GM23338 (cell line): ENCODE results near the gene TFB2M. TPM values are rescaled to one million over a fixed set of nuclear protein-coding genes. Genes with fewer than 3 reads are reported as not detected.

Experiments
- ATAC-seq: fragments of 200-7000 bp; cut with Tn5 transposase; 3 replicates; pipeline ENCODE4 v1.9.1; 2020
- DNase-seq: peaks from one replicate; pipeline ENCODE4 v3.0.0-alpha.2; 2015; ENCODE audit warnings: low spot score
- H2AFZ ChIP-seq: fragments of 200-600 bp; sonication (generic); 2 replicates; pipeline ENCODE4 v1.8.0; 2016; ENCODE audit warnings: antibody characterized with exemption, mild to moderate bottlenecking, moderate library complexity
- H3F3A ChIP-seq: fragments of 200-600 bp; sonication (generic); replicated peaks from 2 replicates; pipeline ENCODE4 v1.8.0; 2017; ENCODE audit warnings: antibody characterized with exemption, mixed run types, low read depth
- H3K27ac ChIP-seq: fragments of 200-600 bp; sonication (generic); 2 replicates; pipeline ENCODE4 v1.6.1; 2016; ENCODE audit warnings: low read depth
- H3K27me3 ChIP-seq: fragments of 200-600 bp; sonication (generic); 2 replicates; pipeline ENCODE4 v1.8.0; 2016; ENCODE audit warnings: mild to moderate bottlenecking, mixed run types, moderate library complexity; ENCODE audit not compliant: insufficient read depth
- H3K36me3 ChIP-seq: fragments of 200-600 bp; sonication (generic); 2 replicates; pipeline ENCODE4 v1.8.0; 2016; ENCODE audit warnings: mild to moderate bottlenecking; ENCODE audit not compliant: insufficient read depth
- H3K4me1 ChIP-seq: fragments of 200-600 bp; sonication (generic); 2 replicates; pipeline ENCODE4 v1.8.0; 2016; ENCODE audit warnings: mild to moderate bottlenecking, moderate library complexity; ENCODE audit not compliant: insufficient read depth
- H3K4me2 ChIP-seq: fragments of 200-600 bp; sonication (generic); 2 replicates; pipeline ENCODE4 v1.7.1; 2017; ENCODE audit warnings: mixed run types
- H3K4me3 ChIP-seq: fragments of 200-600 bp; sonication (generic); 2 replicates; pipeline ENCODE4 v1.6.1; 2016; ENCODE audit warnings: mixed run types
- H3K79me2 ChIP-seq: fragments of 200-600 bp; sonication (generic); replicated peaks from 2 replicates; pipeline ENCODE4 v1.8.0; 2017; ENCODE audit warnings: mild to moderate bottlenecking; ENCODE audit not compliant: insufficient read depth
- H3K9me2 ChIP-seq: fragments of 200-600 bp; sonication (generic); 2 replicates; pipeline ENCODE4 v1.8.0; 2017; ENCODE audit not compliant: insufficient read depth
- H4K20me1 ChIP-seq: fragments of 200-600 bp; sonication (generic); replicated peaks from 2 replicates; pipeline ENCODE4 v1.8.0; 2017; ENCODE audit warnings: mild to moderate bottlenecking; ENCODE audit not compliant: insufficient read depth
- H3K27ac Mint-ChIP-seq: 2 replicates; pipeline ENCODE4 v1.8.0; 2020; ENCODE audit warnings: inconsistent platforms, mild to moderate bottlenecking, moderate library complexity, mixed read lengths
- H3K27me3 Mint-ChIP-seq: 3 replicates; pipeline ENCODE4 v1.8.0; 2022; ENCODE audit warnings: low read depth, mild to moderate bottlenecking, moderate library complexity, mixed read lengths, inconsistent platforms; ENCODE audit not compliant: insufficient read depth, poor library complexity
- H3K36me3 Mint-ChIP-seq: 3 replicates; pipeline ENCODE4 v1.8.0; 2021; ENCODE audit warnings: low read depth, mild to moderate bottlenecking, inconsistent platforms, moderate library complexity, mixed read lengths
- H3K4me1 Mint-ChIP-seq: 3 replicates; pipeline ENCODE4 v1.8.0; 2020; ENCODE audit warnings: mild to moderate bottlenecking, inconsistent platforms, mixed read lengths
- H3K4me3 Mint-ChIP-seq: 3 replicates; pipeline ENCODE4 v1.8.0; 2021; ENCODE audit warnings: moderate library complexity, mild to moderate bottlenecking, inconsistent platforms, mixed read lengths
- H3K9me3 Mint-ChIP-seq: 3 replicates; pipeline ENCODE4 v1.8.0; 2020; ENCODE audit warnings: moderate library complexity, mild to moderate bottlenecking, inconsistent platforms, mixed read lengths
- CREB1 ChIP-seq: fragments of 250-450 bp; sonication (Bioruptor Pico); IDR thresholded peaks from 2 replicates; pipeline ENCODE4 v1.5.0; 2020; ENCODE audit warnings: low read depth, mild to moderate bottlenecking, moderate library complexity
- CTCF ChIP-seq, 2 experiments: fragments of 200-600 bp in 1 of 2; sonication (generic) in 1 of 2; conservative IDR thresholded peaks; 2 replicates each; pipeline versions ENCODE4 v1.5.1 to v1.6.1; 2016 to 2017; ENCODE audit warnings: antibody characterized with exemption in 2 of 2, low read depth in 2 of 2, mild to moderate bottlenecking in 2 of 2, moderate library complexity in 1 of 2
- ETS1 ChIP-seq: IDR thresholded peaks from 2 replicates; pipeline ENCODE4 v1.6.1; 2016; ENCODE audit warnings: antibody characterized with exemption
- EZH2 ChIP-seq: fragments of 200-600 bp; sonication (generic); IDR thresholded peaks from one replicate; pipeline ENCODE4 v1.8.0; 2017; ENCODE audit warnings: antibody characterized with exemption, mild to moderate bottlenecking, low read depth; ENCODE audit not compliant: unreplicated experiment
- EZH2phosphoT487 ChIP-seq: fragments of 200-600 bp; sonication (generic); IDR thresholded peaks from one replicate; pipeline ENCODE4 v1.8.1; 2018; ENCODE audit warnings: antibody characterized with exemption; ENCODE audit not compliant: unreplicated experiment
- JUNB ChIP-seq: IDR thresholded peaks from one replicate; pipeline ENCODE4 v1.6.1; 2016; ENCODE audit warnings: antibody characterized with exemption; ENCODE audit not compliant: unreplicated experiment
- NANOG ChIP-seq: IDR thresholded peaks from 2 replicates; pipeline ENCODE4 v1.6.1; 2016; ENCODE audit warnings: antibody characterized with exemption, borderline replicate concordance
- POLR2AphosphoS5 ChIP-seq: IDR thresholded peaks from 2 replicates; pipeline ENCODE4 v1.6.1; 2016; ENCODE audit warnings: antibody characterized with exemption, low read depth
- REST ChIP-seq: IDR thresholded peaks from one replicate; pipeline ENCODE4 v1.6.1; 2018; ENCODE audit warnings: antibody characterized with exemption; ENCODE audit not compliant: unreplicated experiment
- STAT1 ChIP-seq: IDR thresholded peaks from one replicate; pipeline ENCODE4 v1.6.1; 2016; ENCODE audit warnings: antibody characterized with exemption; ENCODE audit not compliant: unreplicated experiment
- ZNF114 ChIP-seq: fragments of 250-450 bp; sonication (Bioruptor Pico); IDR thresholded peaks from 2 replicates; pipeline ENCODE4 v1.5.0; 2020; ENCODE audit warnings: mild to moderate bottlenecking, moderate library complexity
- ZNF331 ChIP-seq: fragments of 250-450 bp; sonication (Bioruptor Pico); IDR thresholded peaks from 2 replicates; pipeline ENCODE4 v1.5.0; 2020; ENCODE audit warnings: low read depth, mild to moderate bottlenecking, moderate library complexity
- ZNF462 ChIP-seq: fragments of 250-450 bp; sonication (Bioruptor Pico); IDR thresholded peaks from 2 replicates; pipeline ENCODE4 v1.5.0; 2020; ENCODE audit warnings: mild to moderate bottlenecking, moderate library complexity
- polyA plus RNA-seq: library from polyadenylated mRNA; unstranded; fragments of >200 nt; fragmentation: Nextera tagmentation; extraction: Ambion mirVana; gene quantifications from 2 replicates; pipeline ENCODE4 v1.2.1, GENCODE V29; 2016
- total RNA-seq: library from RNA; depleted of rRNA; stranded (reverse); fragments of >200 nt; shearing (Covaris generic); gene quantifications from 2 replicates; pipeline ENCODE4 v1.2.3, GENCODE V29; 2014

Gene TFB2M
- total and polyA plus RNA-seq, 2 experiments from 2014 or later, result 18.7 to 24.9 TPM

GRCh38 chr1:246544001-246544400 lies 22.1 kb downstream of the TFB2M start:
- Histone ChIP-seq H3K27me3 (no peaks in the 10 kb centered on the region), H3K4me3 (no peak overlapping the region), H3K27ac (no peak overlapping the region), H3K79me2 (no peaks in the 10 kb centered on the region), H4K20me1 (no peaks in the 10 kb centered on the region; the same call in 1 of the 2 replicates), H3K9me2 (no peaks in the 10 kb centered on the region), H3K4me2 (no peak overlapping the region), H3K4me1 (no peaks in the 10 kb centered on the region), H3K36me3 (peaks cover 32% of the 10 kb centered on the region), H3F3A (no peaks in the 10 kb centered on the region), H2AFZ (no peak overlapping the region)
- H3K36me3 Mint-ChIP-seq, result peaks cover 45% of the 10 kb centered on the region
- H3K9me3 Mint-ChIP-seq, result no peaks in the 10 kb centered on the region
- no peak overlapping the region for H3K4me3 Mint-ChIP-seq
- H3K27ac Mint-ChIP-seq, result no peak overlapping the region
- DNase-seq (no peak), ATAC-seq (no peak)
- peaks cover 3% of the 10 kb centered on the region for H3K27me3 Mint-ChIP-seq
- no peaks in the 10 kb centered on the region for H3K4me1 Mint-ChIP-seq
- TF ChIP-seq REST (no peak), NANOG (no peak), ZNF462 (CRISPR knock-in tag) (no peak), EZH2phosphoT487 (no peak), ETS1 (no peak), POLR2AphosphoS5 (no peak), JUNB (no peak), ZNF114 (no peak), CREB1 (CRISPR knock-in tag) (no peak), ZNF331 (CRISPR knock-in tag) (no peak), EZH2 (no peak), CTCF (conservative IDR thresholded peaks at IDR 0.05; ENCODE audit: low read depth in 2 of 2) (no peak), STAT1 (no peak)
